Measurements from ENCODE around the gene CACNA1B. TPM values are rescaled to one million over a fixed set of nuclear protein-coding genes. Genes with fewer than 3 reads are reported as not detected.

CACNA1B gene
- polyA plus RNA-seq, 4 donors = under 0.01 to 0.91 (median 0.18) TPM; not detected in 1

- no peaks in the 10 kb centered on the region for H3K27me3 ChIP-seq (ENCODE audit: control insufficient read depth in 3 of 3, insufficient read depth in 3 of 3, low read length in 3 of 3)
- H3K9me3 ChIP-seq (ENCODE audit: control insufficient read depth in 2 of 2, insufficient read depth in 1 of 2, low read depth in 1 of 2, low read length in 1 of 2) = peaks cover 0 to 6% of the 10 kb centered on the region in 2 donors
- 58 to 69% (median 62%) methylated on average over 9 of the region's 9 CpGs for WGBS, 3 donors
- no peak overlapping the region for H3K4me3 ChIP-seq (ENCODE audit: low read depth in 1 of 3, low read length in 3 of 3)
- DNase-seq = no peak
- H3K27ac ChIP-seq (ENCODE audit: low read depth in 1 of 3, low read length in 2 of 3) = no peak overlapping the region
- no peaks in the 10 kb centered on the region for H3K36me3 ChIP-seq (ENCODE audit: control insufficient read depth in 3 of 3, insufficient read depth in 2 of 3, low read depth in 1 of 3, low read length in 3 of 3)
- no peaks in the 10 kb centered on the region for H3K4me1 ChIP-seq (ENCODE audit: control insufficient read depth in 3 of 3, insufficient read depth in 2 of 3, low read depth in 1 of 3, low read length in 2 of 3)
- FAIRE-seq = no peak
Measured at GRCh38 chr9:137918331-137919094, 40.9 kb downstream of the CACNA1B start.

- H3K4me1 ChIP-seq (ENCODE audit: control insufficient read depth in 3 of 3, insufficient read depth in 2 of 3, low read depth in 1 of 3, low read length in 2 of 3) = no peaks in the 10 kb centered on the region
- no peak overlapping the region for H3K4me3 ChIP-seq (ENCODE audit: low read depth in 1 of 3, low read length in 3 of 3)
- H3K36me3 ChIP-seq (ENCODE audit: control insufficient read depth in 3 of 3, insufficient read depth in 2 of 3, low read depth in 1 of 3, low read length in 3 of 3) = no peaks in the 10 kb centered on the region
- DNase-seq = no peak
- FAIRE-seq = no peak
- H3K27ac ChIP-seq (ENCODE audit: low read depth in 1 of 3, low read length in 2 of 3) = no peak overlapping the region
- WGBS, 3 donors = 84 to 89% (median 87%) methylated on average over 9 of the region's 9 CpGs
- peaks cover 0 to 6% of the 10 kb centered on the region in 2 donors for H3K9me3 ChIP-seq (ENCODE audit: control insufficient read depth in 2 of 2, insufficient read depth in 1 of 2, low read depth in 1 of 2, low read length in 1 of 2)
- H3K27me3 ChIP-seq (ENCODE audit: control insufficient read depth in 3 of 3, insufficient read depth in 3 of 3, low read length in 3 of 3) = no peaks in the 10 kb centered on the region
Measured at GRCh38 chr9:137919095-137919465, 41.5 kb downstream of the CACNA1B start.

GRCh38 chr9:137919649-137920141 is 42.1 kb downstream of the CACNA1B start:
- H3K4me1 ChIP-seq (ENCODE audit: control insufficient read depth in 3 of 3, insufficient read depth in 2 of 3, low read depth in 1 of 3, low read length in 2 of 3) = no peaks in the 10 kb centered on the region
- no peak for FAIRE-seq
- WGBS, 3 donors = 69 to 82% (median 69%) methylated on average over 15 of the region's 15 CpGs

GRCh38 chr9:137920753-137921152 is 43.2 kb downstream of the CACNA1B start:
- H3K9me3 ChIP-seq (ENCODE audit: control insufficient read depth in 2 of 2, insufficient read depth in 1 of 2, low read depth in 1 of 2, low read length in 1 of 2) = peaks cover 0 to 6% of the 10 kb centered on the region in 2 donors
- H3K4me3 ChIP-seq (ENCODE audit: low read depth in 1 of 3, low read length in 3 of 3) = no peak overlapping the region
- no peak overlapping the region for H3K27ac ChIP-seq (ENCODE audit: low read depth in 1 of 3, low read length in 2 of 3)
- no peaks in the 10 kb centered on the region for H3K4me1 ChIP-seq (ENCODE audit: control insufficient read depth in 3 of 3, insufficient read depth in 2 of 3, low read depth in 1 of 3, low read length in 2 of 3)
- no peaks in the 10 kb centered on the region for H3K36me3 ChIP-seq (ENCODE audit: control insufficient read depth in 3 of 3, insufficient read depth in 2 of 3, low read depth in 1 of 3, low read length in 3 of 3)
- WGBS, 3 donors = 80 to 86% (median 84%) methylated on average over 4 of the region's 4 CpGs
- no peaks in the 10 kb centered on the region for H3K27me3 ChIP-seq (ENCODE audit: control insufficient read depth in 3 of 3, insufficient read depth in 3 of 3, low read length in 3 of 3)
- no peak for FAIRE-seq
- no peak for DNase-seq

More at GRCh38 chr9:137919649-137920141, 42.1 kb downstream of the CACNA1B start:
- no peaks in the 10 kb centered on the region for H3K27me3 ChIP-seq (ENCODE audit: control insufficient read depth in 3 of 3, insufficient read depth in 3 of 3, low read length in 3 of 3)
- H3K36me3 ChIP-seq (ENCODE audit: control insufficient read depth in 3 of 3, insufficient read depth in 2 of 3, low read depth in 1 of 3, low read length in 3 of 3) = no peaks in the 10 kb centered on the region
- no peak for DNase-seq
- H3K9me3 ChIP-seq (ENCODE audit: control insufficient read depth in 2 of 2, insufficient read depth in 1 of 2, low read depth in 1 of 2, low read length in 1 of 2) = peaks cover 0 to 6% of the 10 kb centered on the region in 2 donors
- H3K27ac ChIP-seq (ENCODE audit: low read depth in 1 of 3, low read length in 2 of 3) = no peak overlapping the region
- no peak overlapping the region for H3K4me3 ChIP-seq (ENCODE audit: low read depth in 1 of 3, low read length in 3 of 3)

- no peak for FAIRE-seq
- 18 to 53% (median 30%) methylated on average over 2 of the region's 2 CpGs for WGBS, 3 donors
- DNase-seq = no peak
- H3K4me3 ChIP-seq (ENCODE audit: low read depth in 1 of 3, low read length in 3 of 3) = no peak overlapping the region
- no peaks in the 10 kb centered on the region for H3K36me3 ChIP-seq (ENCODE audit: control insufficient read depth in 3 of 3, insufficient read depth in 2 of 3, low read depth in 1 of 3, low read length in 3 of 3)
- no peaks in the 10 kb centered on the region for H3K27me3 ChIP-seq (ENCODE audit: control insufficient read depth in 3 of 3, insufficient read depth in 3 of 3, low read length in 3 of 3)
- H3K4me1 ChIP-seq (ENCODE audit: control insufficient read depth in 3 of 3, insufficient read depth in 2 of 3, low read depth in 1 of 3, low read length in 2 of 3) = no peaks in the 10 kb centered on the region
- no peak overlapping the region for H3K27ac ChIP-seq (ENCODE audit: low read depth in 1 of 3, low read length in 2 of 3)
- peaks cover 0 to 6% of the 10 kb centered on the region in 2 donors for H3K9me3 ChIP-seq (ENCODE audit: control insufficient read depth in 2 of 2, insufficient read depth in 1 of 2, low read depth in 1 of 2, low read length in 1 of 2)
Measured at GRCh38 chr9:137924169-137924568, 46.6 kb downstream of the CACNA1B start.

- no peak overlapping the region for H3K27ac ChIP-seq (ENCODE audit: low read depth in 1 of 3, low read length in 2 of 3)
- H3K4me1 ChIP-seq (ENCODE audit: control insufficient read depth in 3 of 3, insufficient read depth in 2 of 3, low read depth in 1 of 3, low read length in 2 of 3) = no peaks in the 10 kb centered on the region
- FAIRE-seq = no peak
- no peaks in the 10 kb centered on the region for H3K27me3 ChIP-seq (ENCODE audit: control insufficient read depth in 3 of 3, insufficient read depth in 3 of 3, low read length in 3 of 3)
- peaks cover 0 to 6% of the 10 kb centered on the region in 2 donors for H3K9me3 ChIP-seq (ENCODE audit: control insufficient read depth in 2 of 2, insufficient read depth in 1 of 2, low read depth in 1 of 2, low read length in 1 of 2)
- no peak overlapping the region for H3K4me3 ChIP-seq (ENCODE audit: low read depth in 1 of 3, low read length in 3 of 3)
- no peak for DNase-seq
- H3K36me3 ChIP-seq (ENCODE audit: control insufficient read depth in 3 of 3, insufficient read depth in 2 of 3, low read depth in 1 of 3, low read length in 3 of 3) = no peaks in the 10 kb centered on the region
- 70 to 72% (median 70%) methylated on average over 9 of the region's 9 CpGs for WGBS, 3 donors
Measured at GRCh38 chr9:137924761-137925369, 47.3 kb downstream of the CACNA1B start.

GRCh38 chr9:137943655-137944054 is 66.1 kb downstream of the CACNA1B start:
- no peak overlapping the region for H3K27ac ChIP-seq (ENCODE audit: low read depth in 1 of 3, low read length in 2 of 3)

GRCh38 chr9:137945581-137945980 is 68.0 kb downstream of the CACNA1B start:
- no peaks in the 10 kb centered on the region for H3K4me1 ChIP-seq (ENCODE audit: control insufficient read depth in 3 of 3, insufficient read depth in 2 of 3, low read depth in 1 of 3, low read length in 2 of 3)
- FAIRE-seq (no peak), DNase-seq (no peak)
- no peak overlapping the region for H3K27ac ChIP-seq (ENCODE audit: low read depth in 1 of 3, low read length in 2 of 3)
- no peaks in the 10 kb centered on the region for H3K36me3 ChIP-seq (ENCODE audit: control insufficient read depth in 3 of 3, insufficient read depth in 2 of 3, low read depth in 1 of 3, low read length in 3 of 3)
- H3K27me3 ChIP-seq (ENCODE audit: control insufficient read depth in 3 of 3, insufficient read depth in 3 of 3, low read length in 3 of 3) = no peaks in the 10 kb centered on the region
- no peak overlapping the region for H3K4me3 ChIP-seq (ENCODE audit: low read depth in 1 of 3, low read length in 3 of 3)
- 87 to 91% (median 91%) methylated on average over 4 of the region's 4 CpGs for WGBS, 3 donors
- H3K9me3 ChIP-seq (ENCODE audit: control insufficient read depth in 2 of 2, insufficient read depth in 1 of 2, low read depth in 1 of 2, low read length in 1 of 2) = peaks cover 0 to 29% of the 10 kb centered on the region in 2 donors

More at GRCh38 chr9:137943655-137944054, 66.1 kb downstream of the CACNA1B start:
- Histone ChIP-seq H3K9me3 (ENCODE audit: control insufficient read depth in 2 of 2, insufficient read depth in 1 of 2, low read depth in 1 of 2, low read length in 1 of 2) (peaks cover 0 to 29% of the 10 kb centered on the region in 2 donors), H3K36me3 (ENCODE audit: control insufficient read depth in 3 of 3, insufficient read depth in 2 of 3, low read depth in 1 of 3, low read length in 3 of 3) (no peaks in the 10 kb centered on the region), H3K4me1 (ENCODE audit: control insufficient read depth in 3 of 3, insufficient read depth in 2 of 3, low read depth in 1 of 3, low read length in 2 of 3) (no peaks in the 10 kb centered on the region), H3K4me3 (ENCODE audit: low read depth in 1 of 3, low read length in 3 of 3) (no peak overlapping the region), H3K27me3 (ENCODE audit: control insufficient read depth in 3 of 3, insufficient read depth in 3 of 3, low read length in 3 of 3) (no peaks in the 10 kb centered on the region)
- WGBS, 3 donors = 88 to 95% (median 90%) methylated on average over 5 of the region's 5 CpGs
- DNase-seq (no peak), FAIRE-seq (no peak)
